DMS114 treated with DMSO at 0.1 percent for 48 hours (cell line): ENCODE measurements around the gene ISLR2.
"Not testable (repeated sequence)": the region's sequence is repeated elsewhere in the genome, so short reads cannot be mapped to it uniquely, and the experiment has no call there.

ENCODE experiments used
- DNase-seq: peaks from one replicate; lab custom pipeline; 2025; ENCODE audit not compliant: unreplicated experiment; lab: John Stamatoyannopoulos, UW

The ISLR2 gene, protein sequence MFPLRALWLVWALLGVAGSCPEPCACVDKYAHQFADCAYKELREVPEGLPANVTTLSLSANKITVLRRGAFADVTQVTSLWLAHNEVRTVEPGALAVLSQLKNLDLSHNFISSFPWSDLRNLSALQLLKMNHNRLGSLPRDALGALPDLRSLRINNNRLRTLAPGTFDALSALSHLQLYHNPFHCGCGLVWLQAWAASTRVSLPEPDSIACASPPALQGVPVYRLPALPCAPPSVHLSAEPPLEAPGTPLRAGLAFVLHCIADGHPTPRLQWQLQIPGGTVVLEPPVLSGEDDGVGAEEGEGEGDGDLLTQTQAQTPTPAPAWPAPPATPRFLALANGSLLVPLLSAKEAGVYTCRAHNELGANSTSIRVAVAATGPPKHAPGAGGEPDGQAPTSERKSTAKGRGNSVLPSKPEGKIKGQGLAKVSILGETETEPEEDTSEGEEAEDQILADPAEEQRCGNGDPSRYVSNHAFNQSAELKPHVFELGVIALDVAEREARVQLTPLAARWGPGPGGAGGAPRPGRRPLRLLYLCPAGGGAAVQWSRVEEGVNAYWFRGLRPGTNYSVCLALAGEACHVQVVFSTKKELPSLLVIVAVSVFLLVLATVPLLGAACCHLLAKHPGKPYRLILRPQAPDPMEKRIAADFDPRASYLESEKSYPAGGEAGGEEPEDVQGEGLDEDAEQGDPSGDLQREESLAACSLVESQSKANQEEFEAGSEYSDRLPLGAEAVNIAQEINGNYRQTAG

DNA sequence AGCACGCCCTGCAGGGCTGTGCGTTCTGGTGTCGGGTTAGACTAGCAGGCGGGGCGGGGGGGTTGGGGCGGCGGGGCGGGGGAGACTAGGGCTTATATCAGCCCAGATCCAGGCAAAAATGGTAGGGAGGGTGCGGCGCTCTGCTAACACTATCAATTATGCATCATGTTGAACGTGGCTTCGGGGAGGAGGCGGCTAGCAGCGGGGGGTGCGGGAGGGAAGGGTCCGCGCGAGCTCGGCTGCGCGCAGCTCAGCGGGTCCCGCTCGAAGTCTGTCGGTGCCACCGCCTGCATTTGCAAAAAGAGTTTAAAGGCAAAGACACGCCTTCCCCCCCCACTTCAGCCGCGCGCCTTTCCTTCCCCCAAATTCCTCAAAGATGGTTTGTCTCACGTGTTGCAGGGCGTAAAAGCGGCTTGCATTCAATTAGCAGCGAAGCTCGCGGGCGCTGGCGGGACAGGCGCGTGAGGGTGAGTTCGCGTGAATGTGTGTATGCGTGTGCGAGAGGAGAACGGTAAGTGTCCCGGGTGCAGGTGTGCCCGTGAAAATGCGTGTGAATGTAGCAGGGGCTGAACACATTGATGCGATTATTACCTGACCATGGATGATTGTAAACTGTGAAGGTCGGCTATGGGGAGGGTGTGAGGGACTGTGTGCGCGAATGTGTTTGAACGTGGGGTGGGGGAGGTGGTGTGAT, at the start of gene ISLR2:
ISLR2 (plus strand) TSS at position 432 of the 694 bp plus-strand sequence. CDS start 2,169 bp downstream, outside the sequence.
- DNase-seq = no peak

DNA sequence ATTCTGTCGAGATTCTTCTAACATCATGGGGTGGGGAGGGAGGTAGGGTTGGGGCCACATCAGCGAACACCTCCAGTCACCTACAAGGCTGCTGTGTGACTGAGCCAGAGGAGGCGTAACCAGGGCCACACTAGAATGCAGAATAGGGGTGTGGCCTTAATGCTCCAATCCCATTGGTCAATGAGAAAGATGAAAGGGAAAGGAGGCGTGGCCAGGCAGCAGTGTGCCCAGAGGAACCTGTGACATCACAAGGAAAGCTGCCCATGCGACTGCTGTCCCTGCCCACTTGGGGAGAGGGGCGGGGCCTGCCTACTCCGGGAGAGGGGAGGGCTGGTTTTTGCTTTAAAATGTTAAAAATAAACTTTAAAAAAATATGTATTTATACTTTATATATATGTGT, 47.9 kb upstream of the ISLR2 start, which contains the start of gene GOLGA6A:
GOLGA6A (minus strand) TSS at position 101 of the 400 bp plus-strand sequence; CDS start at position 60, 41 bp downstream.
- not testable (repeated sequence) for DNase-seq

DNA sequence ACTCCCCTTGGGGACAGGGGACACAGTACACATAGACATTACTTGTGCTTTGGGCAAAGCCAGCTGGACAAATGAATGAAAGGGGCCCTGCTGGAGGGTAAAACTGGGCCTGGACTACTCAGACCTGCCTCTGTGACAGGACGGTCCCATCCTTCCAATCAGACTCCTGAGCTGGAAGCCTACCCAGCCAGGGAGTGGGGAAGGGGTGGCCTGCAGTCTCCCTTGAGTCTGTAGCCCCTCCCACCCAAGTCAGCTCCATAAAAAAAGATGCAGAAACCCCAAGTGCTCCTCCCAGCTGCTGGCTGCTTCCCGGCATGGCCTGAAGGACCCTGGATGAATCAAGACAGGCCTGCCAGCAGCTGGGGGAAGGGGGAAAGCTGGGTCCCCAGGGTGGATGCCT, 35.8 kb upstream of the ISLR2 start:
- not testable (repeated sequence) for DNase-seq

DNA sequence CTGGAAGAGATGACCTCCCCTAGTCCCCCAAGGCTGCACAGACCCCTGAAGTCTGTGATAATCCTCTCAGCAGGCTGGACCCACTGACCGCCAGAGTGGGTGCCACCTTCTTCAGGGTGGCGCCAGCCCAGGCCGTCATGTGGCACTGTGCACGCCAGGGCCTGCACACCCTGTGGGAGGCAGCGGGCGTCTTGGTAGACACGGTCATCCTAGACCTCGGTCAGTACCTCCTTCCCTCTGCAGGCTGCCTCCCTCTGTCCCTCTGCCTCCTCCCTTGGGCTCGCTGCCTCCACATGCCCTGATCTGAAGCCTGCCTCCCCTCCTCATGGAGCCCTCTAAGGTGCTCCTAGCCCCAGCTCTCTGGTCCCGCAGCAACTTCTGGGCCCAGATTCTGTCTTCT, 34.8 kb upstream of the ISLR2 start:
- DNase-seq = not testable (repeated sequence)

DNA sequence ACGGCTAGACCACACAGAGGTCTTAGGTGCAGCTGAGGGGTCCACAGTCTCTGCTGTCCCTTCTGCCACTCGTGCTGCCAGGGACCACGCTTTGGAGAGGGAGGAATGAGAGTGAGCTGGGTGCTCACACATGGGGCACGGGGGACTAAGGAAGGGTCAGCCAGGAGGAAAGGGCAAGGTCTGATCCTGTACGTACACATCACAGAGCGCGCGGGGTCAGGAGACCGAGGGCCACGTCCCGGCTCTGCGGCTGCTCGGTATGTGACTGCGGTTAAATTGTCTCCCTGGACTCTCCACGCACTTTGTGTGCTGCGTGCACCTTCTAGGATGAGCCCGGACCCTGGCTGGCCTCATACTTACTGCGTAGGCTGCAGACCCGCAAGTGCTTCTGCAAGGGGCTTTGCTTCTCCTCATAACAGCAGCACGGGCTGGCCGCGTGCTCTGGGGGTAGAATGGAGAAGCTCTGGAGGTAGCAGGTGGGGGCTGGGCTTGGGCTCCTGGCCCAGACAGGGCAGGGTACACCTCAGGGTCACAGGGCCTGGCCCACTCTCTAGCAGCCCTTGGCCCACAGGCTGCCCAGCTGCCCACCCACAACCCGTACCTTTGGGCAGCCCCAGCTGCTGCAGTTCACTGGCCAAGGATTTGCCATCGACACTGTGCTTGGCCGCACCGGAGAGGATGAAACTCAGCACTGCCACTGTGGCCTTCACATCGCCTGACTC, 33.5 kb upstream of the ISLR2 start:
- not testable (repeated sequence) for DNase-seq

DNA sequence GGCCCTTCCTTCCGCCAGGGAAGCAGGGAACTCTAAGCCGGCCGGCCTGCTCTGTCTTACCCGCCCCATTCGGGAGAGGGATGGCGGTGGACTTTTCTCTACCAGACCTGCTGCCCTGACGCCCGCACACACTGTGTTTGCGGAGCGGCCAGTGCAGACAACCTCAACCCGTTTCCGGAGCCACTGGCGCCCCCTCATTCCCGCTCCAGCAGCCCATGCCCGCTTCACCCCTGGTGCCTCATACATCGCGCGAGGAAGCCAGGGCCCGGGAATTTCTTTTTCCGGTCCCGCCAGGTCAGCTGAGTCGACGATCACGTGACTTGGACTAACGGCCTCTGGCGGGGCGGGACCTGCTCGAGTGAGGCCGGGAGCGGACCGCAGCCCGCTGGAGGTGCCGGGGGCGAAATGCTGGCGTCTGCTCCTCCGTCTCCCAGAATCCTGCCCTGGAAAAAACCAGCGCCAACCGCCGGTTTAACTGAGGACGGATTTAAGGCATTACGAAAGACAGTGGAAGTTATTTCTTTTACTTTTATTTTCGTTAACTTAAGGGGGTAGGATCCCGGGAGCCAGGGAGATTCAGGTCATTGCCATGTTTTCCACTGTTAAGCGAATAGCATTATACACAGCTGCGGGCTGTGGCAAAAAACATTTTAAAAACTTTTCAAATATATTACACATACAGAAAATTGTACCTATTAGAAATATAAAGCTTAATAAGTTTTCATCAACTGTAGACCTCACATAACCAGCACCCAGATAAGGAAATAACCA, 30.2 kb upstream of the ISLR2 start:
- not testable (repeated sequence) for DNase-seq

DNA sequence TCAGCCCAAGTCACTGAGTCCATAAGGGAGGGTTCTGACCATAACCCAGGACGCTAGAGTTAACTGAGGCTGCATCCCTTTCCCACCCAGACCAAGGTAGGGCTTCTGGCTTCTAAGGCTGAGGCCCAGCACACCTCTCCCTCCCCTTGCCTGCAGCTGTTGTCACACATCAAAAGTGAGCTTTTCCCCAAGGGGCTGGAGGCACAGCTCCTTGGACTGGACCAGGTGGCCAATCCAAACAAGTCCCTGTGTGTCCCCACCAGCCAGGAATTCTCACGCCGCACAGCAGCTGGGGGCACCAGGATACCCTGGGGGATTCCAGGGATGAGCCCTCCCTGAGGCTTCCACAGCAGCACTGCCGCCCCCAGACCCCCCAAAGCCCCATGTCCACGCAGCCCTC, 22.3 kb upstream of the ISLR2 start:
- no peak for DNase-seq

DNA sequence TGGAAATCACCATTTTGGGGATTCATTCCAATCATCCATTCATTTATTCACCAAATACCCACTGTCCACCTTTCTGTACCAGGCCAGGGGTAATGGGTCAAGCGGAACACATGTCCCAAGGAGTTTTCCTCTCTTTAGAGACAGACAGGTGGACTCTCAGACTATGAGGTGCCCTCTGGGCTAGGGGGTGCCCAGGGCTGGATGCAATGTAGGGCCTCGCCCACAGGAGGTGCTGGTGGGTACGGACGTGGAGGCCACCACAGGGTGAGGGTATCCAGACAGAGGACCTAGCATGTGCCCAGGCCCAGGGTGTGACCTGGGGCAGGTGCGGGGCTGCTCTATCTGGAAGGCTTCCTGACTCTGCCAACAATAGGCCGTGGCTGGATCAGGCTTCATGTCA, 21.8 kb upstream of the ISLR2 start:
- DNase-seq = not testable (repeated sequence)

DNA sequence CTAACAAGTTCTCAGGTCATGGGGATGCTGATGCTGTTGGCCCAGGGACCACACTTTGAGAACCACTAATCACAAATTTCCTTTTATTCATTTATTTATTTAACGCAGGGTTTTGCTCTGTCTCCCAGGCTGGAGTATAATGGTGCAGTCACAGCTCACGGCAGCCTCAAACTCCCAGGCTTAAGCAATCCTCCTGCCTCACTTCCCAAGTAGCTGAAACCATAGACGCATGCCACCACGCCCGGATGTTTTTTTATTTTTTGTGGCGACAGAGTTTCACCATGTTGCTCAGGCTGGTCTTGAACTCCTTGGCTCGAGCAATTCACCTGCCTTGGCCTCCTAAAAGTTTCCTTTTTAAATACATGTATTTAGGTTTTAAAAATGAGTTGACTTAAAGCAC, 20.7 kb upstream of the ISLR2 start:
- DNase-seq = no peak

DNA sequence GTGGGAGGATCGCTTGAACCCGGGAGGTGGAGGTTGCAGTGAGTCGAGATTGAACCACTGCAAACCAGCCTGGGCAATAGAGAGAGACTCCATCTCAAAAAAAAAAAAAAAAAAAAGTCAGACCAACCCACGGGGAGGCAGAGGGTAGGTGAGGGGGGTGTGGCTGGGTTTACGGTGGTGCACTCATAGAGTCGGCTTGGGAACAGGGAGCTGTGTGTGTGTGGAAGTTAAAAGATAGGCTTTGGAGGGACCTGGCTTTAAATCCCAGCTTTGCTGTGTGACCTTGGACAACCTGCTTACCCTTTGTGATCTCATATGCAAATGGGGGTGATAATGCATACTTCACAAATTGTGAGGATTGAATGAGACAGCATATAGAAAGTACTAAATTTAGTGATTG, 10.0 kb upstream of the ISLR2 start:
- no peak for DNase-seq

DNA sequence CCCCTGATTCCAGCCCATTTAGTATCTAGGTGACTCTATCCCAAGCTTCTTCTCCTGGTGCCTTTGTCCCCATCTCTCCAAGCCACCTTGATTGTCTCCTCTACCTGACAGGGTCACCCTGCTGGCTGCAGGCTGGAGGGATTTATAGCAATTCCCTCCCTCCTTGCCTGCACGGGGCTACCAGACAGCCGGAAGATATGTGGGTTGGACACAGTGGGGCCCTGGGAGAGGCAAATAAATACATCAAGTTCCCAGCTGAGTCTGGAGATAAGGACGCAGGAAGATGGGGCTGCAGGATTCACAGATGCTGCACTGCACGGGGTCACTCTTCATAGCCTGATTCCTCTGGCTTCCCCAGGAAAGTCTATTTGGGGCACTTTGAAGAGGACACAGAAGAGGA, 9.3 kb upstream of the ISLR2 start:
- no peak for DNase-seq

DNA sequence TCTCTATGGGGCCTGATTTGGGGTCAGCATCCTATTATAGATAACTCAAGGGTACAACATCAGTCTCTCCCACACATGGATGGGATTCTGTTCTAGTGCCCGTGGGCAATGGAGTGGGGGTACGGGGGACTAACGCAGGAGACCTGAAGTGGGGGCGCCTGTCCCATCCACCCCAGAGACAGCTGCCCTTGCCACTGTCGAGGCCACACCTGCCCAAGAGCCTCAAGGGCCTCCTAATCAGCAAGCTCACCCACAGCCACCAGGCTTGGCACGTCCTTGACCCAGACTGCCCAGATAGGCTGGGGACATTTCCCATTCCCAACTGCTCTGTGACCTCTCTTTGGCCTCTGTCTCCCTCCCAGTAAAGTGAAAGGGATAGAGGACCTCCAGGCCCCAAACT, 8.5 kb upstream of the ISLR2 start:
- DNase-seq = no peak

DNA sequence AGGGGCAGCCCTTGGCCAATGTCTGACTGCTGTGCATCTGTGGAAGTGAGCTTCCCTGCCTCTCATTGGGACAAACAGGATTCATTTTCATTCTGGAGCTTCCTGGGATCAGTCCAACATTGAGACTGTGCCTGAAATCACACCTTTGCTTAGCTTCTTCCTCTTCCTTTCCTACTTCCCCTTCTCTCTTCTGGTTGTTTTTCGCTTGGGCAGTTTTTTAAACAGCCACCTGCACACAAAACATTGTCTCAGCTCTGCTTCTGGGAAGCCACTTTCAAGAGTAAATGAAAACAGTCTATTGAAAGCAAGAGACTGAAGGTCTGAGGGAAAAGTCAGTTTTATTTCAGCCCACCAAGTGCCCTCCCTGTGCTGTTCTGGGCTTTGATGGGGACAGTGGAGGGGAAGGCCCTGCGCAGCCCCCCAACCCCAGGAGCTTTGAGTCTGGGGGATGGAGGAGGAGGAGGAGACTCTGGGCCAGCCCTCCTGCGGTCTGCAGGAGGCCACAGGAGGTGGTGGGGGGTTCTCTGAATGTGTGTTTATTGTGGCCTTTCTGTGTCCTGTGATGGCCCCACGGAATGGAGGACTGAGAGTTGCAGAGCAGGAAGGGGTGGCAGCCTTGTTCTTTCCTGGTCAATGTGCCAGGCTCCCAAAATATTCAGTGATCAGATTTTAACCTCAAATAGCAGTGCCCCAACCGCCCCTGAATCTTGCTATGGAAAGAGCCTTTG, 7.8 kb upstream of the ISLR2 start:
- DNase-seq = no peak

DNA sequence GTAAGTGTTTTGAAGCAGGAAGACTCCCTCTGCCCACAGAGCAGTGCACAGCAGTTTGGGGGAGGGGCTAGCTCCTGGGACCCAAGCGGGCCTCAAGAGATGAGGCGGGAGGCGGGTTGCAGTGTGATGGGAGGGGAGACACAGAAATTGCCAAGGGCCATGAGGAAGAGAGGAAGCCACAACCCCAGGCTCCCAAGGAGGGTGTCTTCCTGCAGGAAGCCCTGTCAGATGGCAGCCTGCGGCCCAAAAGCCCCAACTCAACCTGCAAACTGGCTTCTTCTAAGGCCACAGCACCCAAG, 7.3 kb upstream of the ISLR2 start:
- DNase-seq = no peak

DNA sequence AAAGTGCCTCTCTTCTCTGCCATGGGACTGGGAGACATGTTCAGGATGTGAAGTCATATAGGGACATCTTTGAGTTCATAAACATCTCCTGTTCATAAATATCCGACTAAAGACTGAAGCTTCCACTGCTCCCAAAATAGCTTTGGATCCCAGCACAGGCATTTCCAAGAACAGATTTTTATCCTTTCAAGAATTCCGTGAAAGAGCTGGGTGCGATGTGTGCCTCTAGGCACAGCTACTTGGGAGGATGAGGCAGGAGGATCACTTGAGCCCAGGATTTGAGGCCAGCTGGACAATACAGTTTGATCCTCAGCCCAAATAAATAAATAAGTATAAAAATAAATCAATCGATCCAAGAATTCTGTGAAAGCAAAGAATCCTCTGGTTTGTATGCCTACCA, 6.7 kb upstream of the ISLR2 start:
- DNase-seq = no peak

DNA sequence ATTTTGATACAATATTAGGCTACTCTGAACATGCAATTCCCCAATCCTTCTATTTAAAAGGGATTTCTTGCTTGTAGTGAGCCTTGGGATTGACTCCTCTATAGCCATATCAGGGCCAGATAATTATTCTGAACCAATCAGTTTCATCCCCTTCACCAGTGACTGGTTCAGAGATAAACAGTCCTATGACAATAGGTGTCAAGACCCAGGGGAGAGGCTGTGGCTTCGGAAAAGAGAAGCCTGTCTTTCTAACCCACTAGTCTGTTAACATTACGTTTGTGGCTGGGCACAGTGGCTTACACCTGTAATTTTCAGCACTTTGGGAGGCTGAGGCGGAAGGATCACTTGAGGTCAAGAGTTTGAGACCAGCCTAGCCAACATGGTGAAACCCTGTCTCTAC, 6.2 kb upstream of the ISLR2 start:
- DNase-seq = no peak

DNA sequence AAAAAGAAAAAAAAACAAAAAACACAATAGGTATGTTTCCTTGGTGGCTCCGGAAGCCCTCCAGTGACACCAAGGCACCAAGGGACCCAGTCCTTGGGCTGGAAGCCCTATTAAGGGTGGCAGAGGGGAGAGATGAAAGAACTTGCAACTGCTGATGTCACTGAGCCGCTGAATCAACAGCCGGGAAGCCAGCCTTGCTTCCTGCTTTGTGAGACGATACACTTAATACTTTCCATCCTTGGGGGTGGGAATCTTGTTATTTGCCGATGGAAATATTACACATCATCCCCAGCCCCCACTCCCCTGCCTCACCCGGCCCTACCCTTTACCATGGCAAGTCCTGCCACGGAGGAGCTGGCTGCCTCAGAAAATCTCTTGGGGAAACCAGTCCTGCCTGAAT, 5.6 kb upstream of the ISLR2 start:
- no peak for DNase-seq

DNA sequence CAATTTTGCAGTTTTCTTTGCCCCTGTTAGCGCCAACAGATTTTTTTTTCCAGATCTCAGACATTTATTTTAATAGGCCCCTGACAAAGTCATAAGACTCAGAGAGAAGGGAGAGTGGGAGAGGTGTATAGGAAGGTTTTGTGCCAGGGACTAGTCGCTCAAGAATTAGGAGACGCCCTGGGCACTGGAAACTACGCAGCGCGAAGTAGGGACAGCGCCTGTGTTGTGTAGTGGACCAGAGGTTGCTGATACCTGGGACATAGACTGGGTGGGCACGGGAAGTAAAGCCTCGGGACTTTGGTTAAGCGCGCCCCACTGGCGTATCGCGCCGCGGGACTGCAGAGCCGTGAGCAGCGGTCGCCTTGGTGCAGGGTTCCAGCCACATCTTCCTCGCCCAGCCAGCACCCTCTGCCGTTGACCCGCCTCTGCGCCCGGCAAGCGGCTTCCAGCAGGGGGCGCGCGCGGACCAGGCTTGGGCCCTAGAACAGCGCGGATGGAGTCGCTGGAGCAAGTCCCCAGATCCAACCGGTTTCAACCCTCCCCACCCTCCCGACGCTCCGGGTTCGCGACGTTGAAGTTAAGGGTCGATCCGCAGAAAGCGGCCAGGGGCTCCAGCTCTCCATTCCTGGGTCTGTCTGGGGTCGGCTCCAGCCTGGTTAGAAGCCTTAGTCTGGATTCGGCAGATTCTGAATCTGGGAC, 3.0 kb upstream of the ISLR2 start:
- DNase-seq = peak; percentile 90
